ENCODE data around the gene SPATS2. TPM values are rescaled to one million over a fixed set of nuclear protein-coding genes. Genes with fewer than 3 reads are reported as not detected.

SPATS2 gene
- total and polyA plus RNA-seq, 9 donors, result 9.1 to 28.2 (median 15.2) TPM

- H3K4me1 ChIP-seq (ENCODE audit: insufficient read depth), result peaks cover 4% of the 10 kb centered on the region
- no peak for DNase-seq
- no peak overlapping the region for H3K4me3 ChIP-seq
- no peak overlapping the region for H3K27ac ChIP-seq
- intact Hi-C loops (cut with DNase I), result loop anchor here in 1 of 4 donors (5.0 kb wide), 1 partner anchor 42 kb away; the partner anchor contains the start of gene PRPH
- whole genome bisulfite sequencing, 3 donors, result 68 to 75% (median 69%) methylated on average over 6 of the region's 6 CpGs
- no peak for TF ChIP-seq CTCF (IDR thresholded peaks at IDR 0.05)
- TF ChIP-seq POLR2A (IDR thresholded peaks at IDR 0.05), result no peak
- no peak for TF ChIP-seq EP300 (IDR thresholded peaks at IDR 0.05)
- H3K27me3 ChIP-seq, result no peaks in the 10 kb centered on the region
- no peaks in the 10 kb centered on the region for H3K9me3 ChIP-seq
- H3K36me3 ChIP-seq, result no peaks in the 10 kb centered on the region
Observed at GRCh38 chr12:49338830-49339463, 28.3 kb upstream of the SPATS2 start.

GRCh38 chr12:49339464-49339861 is 27.8 kb upstream of the SPATS2 start:
- Histone ChIP-seq H3K9me3 (no peaks in the 10 kb centered on the region), H3K27ac (no peak overlapping the region), H3K4me1 (ENCODE audit: insufficient read depth) (peaks cover 4% of the 10 kb centered on the region), H3K36me3 (no peaks in the 10 kb centered on the region), H3K27me3 (no peaks in the 10 kb centered on the region), H3K4me3 (no peak overlapping the region)
- TF ChIP-seq CTCF (IDR thresholded peaks at IDR 0.05) (no peak), EP300 (IDR thresholded peaks at IDR 0.05) (no peak), POLR2A (IDR thresholded peaks at IDR 0.05) (no peak)
- intact Hi-C loops (cut with DNase I), result loop anchor here in 1 of 4 donors (5.0 kb wide), 1 partner anchor 42 kb away; the partner anchor contains the start of gene PRPH
- DNase-seq, result no peak
- WGBS, 3 donors, result 36 to 40% (median 38%) methylated on average over 5 of the region's 5 CpGs

GRCh38 chr12:49340095-49340870 is 27.0 kb upstream of the SPATS2 start:
- H3K4me1 ChIP-seq (ENCODE audit: insufficient read depth), result peaks cover 4% of the 10 kb centered on the region
- DNase-seq, result no peak
- no peaks in the 10 kb centered on the region for H3K36me3 ChIP-seq
- no peak overlapping the region for H3K4me3 ChIP-seq
- 81 to 85% (median 81%) methylated on average over 6 of the region's 6 CpGs for WGBS, 3 donors
- no peak for TF ChIP-seq POLR2A (IDR thresholded peaks at IDR 0.05)
- no peak for TF ChIP-seq EP300 (IDR thresholded peaks at IDR 0.05)
- TF ChIP-seq CTCF (IDR thresholded peaks at IDR 0.05), result no peak
- intact Hi-C loops (cut with DNase I), result loop anchor here in 1 of 4 donors (10.0 kb wide), 1 partner anchor 175 kb away; no protein-coding TSS in a partner anchor
- no peaks in the 10 kb centered on the region for H3K9me3 ChIP-seq
- H3K27me3 ChIP-seq, result no peaks in the 10 kb centered on the region
- no peak overlapping the region for H3K27ac ChIP-seq

GRCh38 chr12:49340971-49341776 is 26.1 kb upstream of the SPATS2 start:
- Histone ChIP-seq H3K4me3 (no peak overlapping the region), H3K36me3 (no peaks in the 10 kb centered on the region), H3K9me3 (no peaks in the 10 kb centered on the region), H3K4me1 (ENCODE audit: insufficient read depth) (peaks cover 6% of the 10 kb centered on the region), H3K27me3 (no peaks in the 10 kb centered on the region), H3K27ac (no peak overlapping the region)
- intact Hi-C loops (cut with DNase I), result loop anchor here in 1 of 4 donors (10.0 kb wide), 1 partner anchor 174 kb away; no protein-coding TSS in a partner anchor
- DNase-seq, result no peak
- 56 to 66% (median 60%) methylated on average over 14 of the region's 14 CpGs for WGBS, 3 donors
- TF ChIP-seq POLR2A (IDR thresholded peaks at IDR 0.05) (no peak), EP300 (IDR thresholded peaks at IDR 0.05) (no peak), CTCF (IDR thresholded peaks at IDR 0.05) (no peak)

Data from ovary (tissue), 9 donors.